Measurements from ENCODE around the gene DMD. TPM values are rescaled to one million over a fixed set of nuclear protein-coding genes. Genes with fewer than 3 reads are reported as not detected.

Gene DMD
- total and polyA plus RNA-seq, 2 donors (not counting 1 experiment from before 2014, with no cell fraction given) = 2.0 to 51.8 TPM

- Mint-ChIP-seq H3K27me3 (peaks cover 4% of the 10 kb centered on the region), H3K4me1 (peaks cover 2% of the 10 kb centered on the region), H3K9me3 (ENCODE audit: insufficient read depth) (peaks cover 2% of the 10 kb centered on the region), H3K27ac (no peak overlapping the region), H3K4me3 (no peak overlapping the region)
- TF ChIP-seq CTCF (IDR thresholded peaks at IDR 0.05) (no peak), EZH2 (IDR thresholded peaks at IDR 0.05; ENCODE audit: borderline replicate concordance, insufficient read depth, low read depth, low read length, poor library complexity, severe bottlenecking) (no peak)
- DNase-seq (no peak), ATAC-seq (ENCODE audit: low read depth) (no peak)
- no peaks in the 10 kb centered on the region for H3K27me3 ChIP-seq (replicated peaks in 1 of 4; ENCODE audit: control extremely low read depth in 1 of 4, control insufficient read depth in 3 of 4, insufficient read depth in 4 of 4, low read length in 3 of 4)
- intact Hi-C loops (cut with micrococcal nuclease) = no loop called here
- H3K79me2 ChIP-seq (ENCODE audit: control insufficient read depth, insufficient read depth, low read length) = no peaks in the 10 kb centered on the region
- H3K4me3 ChIP-seq (ENCODE audit: control extremely low read depth in 1 of 5, extremely low read depth in 1 of 5, insufficient read depth in 1 of 5, low read depth in 2 of 5, low read length in 4 of 5) = no peak overlapping the region
- POLR2A ChIA-PET = no interaction called here
- CTCF ChIA-PET = interaction anchor here (1.6 kb wide), 1 partner anchor 9 kb away, joined by 5 read pairs; no protein-coding TSS in a partner anchor
- H3K4me2 ChIP-seq (replicated peaks; ENCODE audit: low read depth, low read length, poor library complexity, severe bottlenecking) = no peak overlapping the region
- no peaks in the 10 kb centered on the region for H3K36me3 ChIP-seq (replicated peaks in 1 of 2; ENCODE audit: control extremely low read depth in 1 of 2, control insufficient read depth in 1 of 2, extremely low read depth in 1 of 2, insufficient read depth in 2 of 2, low read length in 1 of 2)
- no peak overlapping the region for H3K9ac ChIP-seq (ENCODE audit: low read length)
- H3K9me3 ChIP-seq (ENCODE audit: control extremely low read depth in 1 of 3, control insufficient read depth in 2 of 3, insufficient read depth in 1 of 3, low read length in 2 of 3) = no peaks in the 10 kb centered on the region
- no CpG with 5 or more reads among the region's 2 CpGs for WGBS (ENCODE audit: insufficient coverage)
- H3K4me1 ChIP-seq (ENCODE audit: control insufficient read depth in 2 of 2, insufficient read depth in 2 of 2, low read length in 2 of 2) = no peaks in the 10 kb centered on the region
- no peak overlapping the region for H2AFZ ChIP-seq (ENCODE audit: insufficient read depth, low read depth, low read length, poor library complexity, severe bottlenecking)
- no peaks in the 10 kb centered on the region for H4K20me1 ChIP-seq (ENCODE audit: control insufficient read depth, insufficient read depth, low read length, poor library complexity, severe bottlenecking)
- H3K27ac ChIP-seq (ENCODE audit: low read length in 2 of 2) = no peak overlapping the region
Measured at GRCh38 chrX:31301941-31302340, 1909.4 kb downstream of the DMD start.

- Histone ChIP-seq H3K9ac (ENCODE audit: low read length) (no peak overlapping the region), H3K9me3 (ENCODE audit: control extremely low read depth in 1 of 3, control insufficient read depth in 2 of 3, insufficient read depth in 1 of 3, low read length in 2 of 3) (no peaks in the 10 kb centered on the region), H3K4me1 (ENCODE audit: control insufficient read depth in 2 of 2, insufficient read depth in 2 of 2, low read length in 2 of 2) (no peaks in the 10 kb centered on the region), H3K4me2 (replicated peaks; ENCODE audit: low read depth, low read length, poor library complexity, severe bottlenecking) (no peak overlapping the region), H3K27ac (ENCODE audit: low read length in 2 of 2) (no peak overlapping the region), H3K79me2 (ENCODE audit: control insufficient read depth, insufficient read depth, low read length) (no peaks in the 10 kb centered on the region), H4K20me1 (ENCODE audit: control insufficient read depth, insufficient read depth, low read length, poor library complexity, severe bottlenecking) (no peaks in the 10 kb centered on the region), H2AFZ (ENCODE audit: insufficient read depth, low read depth, low read length, poor library complexity, severe bottlenecking) (no peak overlapping the region), H3K36me3 (replicated peaks in 1 of 2; ENCODE audit: control extremely low read depth in 1 of 2, control insufficient read depth in 1 of 2, extremely low read depth in 1 of 2, insufficient read depth in 2 of 2, low read length in 1 of 2) (no peaks in the 10 kb centered on the region), H3K4me3 (ENCODE audit: control extremely low read depth in 1 of 5, extremely low read depth in 1 of 5, insufficient read depth in 1 of 5, low read depth in 2 of 5, low read length in 4 of 5) (no peak overlapping the region), H3K27me3 (replicated peaks in 1 of 4; ENCODE audit: control extremely low read depth in 1 of 4, control insufficient read depth in 3 of 4, insufficient read depth in 4 of 4, low read length in 3 of 4) (no peaks in the 10 kb centered on the region)
- no peak for ATAC-seq (ENCODE audit: low read depth)
- DNase-seq = no peak
- WGBS (ENCODE audit: insufficient coverage) = no CpG with 5 or more reads among the region's 2 CpGs
- Mint-ChIP-seq H3K4me1 (peaks cover 2% of the 10 kb centered on the region), H3K4me3 (no peak overlapping the region), H3K9me3 (ENCODE audit: insufficient read depth) (peaks cover 2% of the 10 kb centered on the region), H3K27me3 (peaks cover 4% of the 10 kb centered on the region), H3K27ac (no peak overlapping the region)
- ChIA-PET POLR2A (no interaction called here), CTCF (interaction anchor here (0.9 kb wide), 1 partner anchor 266 kb away, joined by 3 read pairs; no protein-coding TSS in a partner anchor)
- intact Hi-C loops (cut with micrococcal nuclease) = no loop called here
- TF ChIP-seq CTCF (IDR thresholded peaks at IDR 0.05) (no peak), EZH2 (IDR thresholded peaks at IDR 0.05; ENCODE audit: borderline replicate concordance, insufficient read depth, low read depth, low read length, poor library complexity, severe bottlenecking) (no peak)
Measured at GRCh38 chrX:31301203-31301602, 1910.1 kb downstream of the DMD start.
